Stimulated activated CD8-positive, alpha-beta memory T cell treated with anti-CD3 and anti-CD28 coated beads, Interleukin-2, amount 100 ng/mL, for 1 hour (primary cell): ENCODE data around the gene LACRT.
"Not testable (repeated sequence)": the region's sequence is repeated elsewhere in the genome, so short reads cannot be mapped to it uniquely, and the experiment has no call there.

Experiments
- DNase-seq, 2 donors: peaks; one replicate each; pipeline ENCODE4 v3.0.0-alpha.2; 2020; ENCODE audit warnings: low read depth in 2 of 2

The LACRT gene

DNA sequence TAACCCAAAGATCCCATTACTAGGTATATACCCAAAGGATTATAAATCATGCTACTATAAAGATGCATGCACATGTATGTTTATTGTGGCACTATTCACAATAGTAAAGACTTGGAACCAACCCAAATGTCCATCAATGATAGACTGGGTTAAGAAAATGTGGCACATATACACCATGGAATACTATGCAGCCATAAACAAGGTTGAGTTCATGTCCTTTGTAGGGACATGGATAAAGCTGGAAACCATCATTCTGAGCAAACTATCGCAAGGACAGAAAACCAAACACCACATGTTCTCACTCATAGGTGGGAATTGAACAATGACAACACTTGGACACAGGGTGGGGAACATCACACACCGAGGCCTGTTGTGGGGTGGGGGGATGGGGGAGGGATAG is 4.4 kb upstream of the LACRT start:
- not testable (repeated sequence) for DNase-seq

DNA sequence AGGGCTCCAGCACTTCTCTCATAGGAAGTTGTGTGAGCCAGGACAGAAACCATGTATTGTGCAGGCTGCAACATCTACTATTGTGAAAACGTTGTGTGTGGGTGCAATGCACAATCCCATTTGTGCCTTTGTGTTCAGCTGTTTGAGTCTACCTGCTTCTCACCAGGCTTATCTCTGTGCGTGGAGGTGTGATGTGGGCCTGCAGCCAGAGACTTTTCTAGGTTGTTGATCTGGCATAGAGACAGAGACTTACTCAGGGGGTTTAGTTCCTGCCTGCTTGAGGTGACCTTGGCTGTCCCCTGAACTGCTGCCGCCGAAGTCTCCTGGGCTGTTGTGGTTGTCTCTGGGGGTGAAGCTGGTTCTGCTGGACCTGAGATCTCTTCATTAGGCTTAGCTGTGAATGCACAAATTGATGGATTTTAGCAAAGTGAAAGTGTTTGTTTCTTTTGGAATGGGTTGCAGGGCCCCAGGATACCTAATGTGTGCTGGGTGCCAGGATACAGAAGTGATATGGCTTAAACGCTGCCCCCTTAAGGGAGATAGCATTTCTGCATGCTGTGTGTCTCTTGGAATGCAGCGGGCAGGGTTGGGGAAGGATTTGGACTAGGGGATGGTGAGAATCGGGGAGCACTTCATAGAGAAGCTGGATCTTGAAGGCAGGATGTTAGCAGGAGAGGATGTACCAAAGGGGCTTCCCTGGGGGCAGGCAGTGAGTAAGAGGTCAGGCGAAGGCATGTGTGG is 2.5 kb downstream of the LACRT start:
- no peak for DNase-seq

DNA sequence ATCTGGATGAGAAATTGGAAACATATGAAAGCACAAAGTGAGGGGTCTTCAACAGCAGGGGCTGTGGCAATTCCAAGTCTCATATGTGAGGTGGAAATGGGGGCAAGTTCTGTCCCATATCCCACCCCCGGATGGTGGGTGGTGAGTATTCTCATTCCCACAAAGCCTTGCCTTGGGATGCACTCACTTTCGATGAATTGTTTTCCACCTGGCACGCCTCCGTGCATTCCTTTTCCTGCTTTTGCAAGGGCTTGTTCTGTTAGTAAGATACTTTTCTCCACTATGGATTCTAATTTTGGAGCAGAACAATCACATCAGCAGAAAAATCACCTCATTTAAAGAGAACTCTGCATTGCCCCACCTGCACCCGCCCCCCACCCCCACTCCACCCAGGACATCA is 3.1 kb downstream of the LACRT start:
- no peak for DNase-seq

DNA sequence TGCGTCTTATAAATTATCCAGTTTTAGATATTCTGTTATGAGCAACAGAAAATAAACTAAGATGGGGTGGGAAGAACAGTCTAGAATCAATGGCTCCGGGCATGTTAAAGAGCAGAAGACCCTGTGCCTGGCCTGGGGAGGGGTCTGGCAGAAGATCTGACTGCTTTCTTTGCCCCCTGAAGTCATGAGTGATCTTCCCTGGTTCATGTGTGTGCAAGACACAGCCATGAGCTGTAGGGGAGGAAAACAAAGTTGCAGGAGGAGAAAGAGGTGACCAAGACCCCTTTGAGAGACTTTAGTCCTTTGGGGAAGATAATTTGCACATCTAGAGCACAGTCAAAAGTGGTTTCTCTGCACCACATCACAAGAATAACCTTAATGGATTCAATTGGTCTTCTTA is 4.8 kb downstream of the LACRT start:
- DNase-seq = no peak

DNA sequence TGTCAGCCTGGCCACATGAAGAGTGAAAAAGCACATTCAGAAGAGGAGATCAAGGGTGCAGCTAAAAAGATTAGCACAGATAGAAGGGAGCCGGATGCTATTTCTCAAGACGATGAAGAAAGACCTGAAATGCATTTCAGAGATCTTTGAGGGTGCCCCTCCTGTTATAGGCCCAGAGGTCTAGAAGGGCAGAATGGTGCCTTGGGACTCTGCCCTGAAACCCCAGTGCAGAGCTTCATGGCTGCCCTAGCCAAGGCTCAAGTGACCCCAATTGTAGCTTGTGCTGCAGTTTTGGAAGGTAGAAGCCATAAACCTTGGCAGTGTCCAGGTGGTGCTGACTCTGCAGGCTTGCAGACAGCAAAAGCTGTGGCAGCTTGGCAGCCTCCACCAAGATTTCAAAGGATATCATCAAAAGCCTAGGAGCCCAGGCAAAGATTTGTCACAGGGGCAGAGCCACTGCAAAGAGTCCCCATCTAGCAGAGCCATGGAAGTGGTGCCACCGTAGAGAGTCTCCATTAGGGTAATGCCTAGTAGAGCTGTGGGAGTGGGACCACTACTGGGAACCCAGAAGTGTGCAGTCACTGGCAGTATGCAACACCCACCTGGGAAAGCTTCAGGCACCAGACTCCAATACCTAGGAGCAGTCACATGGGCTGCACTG is 6.4 kb downstream of the LACRT start:
- no peak for DNase-seq

DNA sequence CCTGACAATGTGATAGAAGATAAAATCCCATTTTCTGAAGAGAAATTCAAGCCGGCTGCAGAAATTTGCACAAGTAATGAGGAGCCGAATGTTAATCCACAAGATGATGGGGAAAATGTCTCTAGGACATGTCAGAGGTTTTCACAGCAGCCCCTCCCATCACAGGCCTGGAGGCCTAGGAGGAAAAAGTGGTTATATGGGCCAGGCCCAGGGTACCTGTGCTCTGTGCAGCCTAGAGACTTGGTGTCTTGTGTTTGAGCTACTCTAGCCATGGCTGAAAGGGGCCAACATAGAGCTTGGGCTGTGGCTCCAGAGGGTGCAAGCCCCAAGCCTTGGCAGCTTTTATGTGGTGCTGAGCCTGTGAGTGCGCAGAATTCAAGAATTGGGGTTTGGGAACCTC is 7.4 kb downstream of the LACRT start:
- no peak for DNase-seq

DNA sequence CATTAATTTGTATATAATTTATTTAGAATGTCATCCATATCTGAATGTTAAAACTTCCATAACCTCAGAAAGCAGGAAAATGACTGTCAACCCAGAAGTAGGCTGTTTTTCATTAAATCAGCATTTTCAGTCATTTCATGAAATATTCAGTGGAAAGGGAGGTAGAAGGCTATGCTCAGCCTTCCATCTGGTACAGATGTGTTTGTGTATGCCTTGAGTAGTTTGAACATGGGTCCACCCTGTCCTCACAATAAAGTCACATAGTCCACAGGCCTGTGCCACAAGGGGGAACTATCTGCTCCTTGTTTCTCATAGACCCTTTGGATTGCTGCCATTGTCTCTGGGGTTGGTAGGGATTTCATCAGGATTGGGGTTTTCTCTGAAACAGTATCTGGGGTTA is 9.1 kb downstream of the LACRT start:
- no peak for DNase-seq

DNA sequence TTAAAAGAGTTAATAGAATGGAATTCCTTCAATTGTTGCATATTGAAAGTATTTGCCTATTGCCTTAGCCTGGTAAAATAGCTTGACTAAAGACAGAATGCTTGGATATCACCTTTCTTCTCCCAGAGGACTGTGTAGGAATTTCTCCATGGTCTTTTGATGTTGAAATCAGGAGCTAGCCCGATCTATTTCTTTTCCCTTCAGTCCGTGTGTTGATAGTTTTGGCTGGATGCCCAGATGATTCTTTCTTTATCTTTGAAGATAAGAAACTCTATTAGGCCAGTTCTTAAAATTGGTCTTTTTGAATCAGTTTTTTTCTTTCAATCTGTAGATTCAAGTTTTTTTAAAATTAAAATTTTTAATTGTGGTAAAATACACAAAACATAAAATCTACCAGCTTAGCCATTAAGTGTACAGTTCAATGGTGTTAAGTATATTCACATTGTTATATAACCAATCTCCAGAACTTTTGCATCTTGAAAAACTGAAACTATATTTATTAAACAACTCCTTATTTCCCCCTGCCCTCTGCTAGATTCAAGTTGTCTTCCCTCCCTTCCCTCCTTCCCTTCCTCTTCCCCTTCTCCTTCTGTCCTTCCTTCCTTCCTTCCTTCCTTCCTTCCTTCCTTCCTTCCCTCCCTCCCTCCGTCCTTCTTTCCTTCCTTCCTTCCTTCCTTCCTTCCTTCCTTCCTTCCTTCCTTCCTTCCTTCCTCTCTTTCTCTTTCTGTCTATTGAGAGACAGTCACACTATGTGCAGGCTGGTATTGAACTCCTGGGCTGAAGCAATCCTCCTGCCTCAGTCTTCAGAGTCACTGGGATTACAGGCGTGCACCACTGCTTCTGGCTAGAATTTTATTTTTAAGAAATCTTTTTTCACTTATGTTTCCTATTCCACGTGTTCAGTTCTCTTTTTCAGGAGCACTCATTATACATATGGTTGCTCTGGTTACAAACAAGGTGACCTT is 10.1 kb downstream of the LACRT start:
- DNase-seq = no peak

DNA sequence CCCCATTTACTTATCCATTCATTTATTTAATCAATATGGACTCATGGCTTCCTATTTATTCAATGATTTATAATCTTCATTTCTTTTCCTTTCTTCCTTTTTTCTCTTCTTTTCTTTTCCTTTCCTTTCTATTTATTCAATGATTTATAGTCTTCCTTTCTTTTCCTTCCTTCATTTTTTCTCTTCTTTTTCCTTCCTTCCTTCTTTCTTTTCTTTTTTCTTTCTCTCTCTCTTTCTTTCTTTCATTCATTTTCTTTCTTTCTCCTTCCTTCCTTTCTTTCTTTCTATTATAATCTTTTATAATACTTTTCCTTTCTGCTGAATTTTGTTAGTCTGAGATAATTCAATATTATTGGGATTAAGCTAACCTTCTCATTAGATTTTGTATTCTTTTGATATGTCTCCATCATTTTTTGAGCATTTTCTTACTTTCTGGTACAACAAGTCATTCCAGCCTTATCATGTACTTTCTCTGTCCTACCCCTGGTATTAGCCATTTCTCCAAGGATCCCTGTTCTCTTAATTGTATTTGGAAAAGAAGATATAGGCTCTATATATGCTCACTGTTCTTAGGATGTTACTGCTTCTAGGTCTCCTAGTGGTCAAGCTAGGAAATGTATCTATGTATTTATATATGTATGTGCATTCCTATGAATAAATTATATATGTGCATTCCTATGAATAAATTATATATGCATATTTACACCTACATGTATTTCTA is 12.1 kb downstream of the LACRT start:
- no peak for DNase-seq

DNA sequence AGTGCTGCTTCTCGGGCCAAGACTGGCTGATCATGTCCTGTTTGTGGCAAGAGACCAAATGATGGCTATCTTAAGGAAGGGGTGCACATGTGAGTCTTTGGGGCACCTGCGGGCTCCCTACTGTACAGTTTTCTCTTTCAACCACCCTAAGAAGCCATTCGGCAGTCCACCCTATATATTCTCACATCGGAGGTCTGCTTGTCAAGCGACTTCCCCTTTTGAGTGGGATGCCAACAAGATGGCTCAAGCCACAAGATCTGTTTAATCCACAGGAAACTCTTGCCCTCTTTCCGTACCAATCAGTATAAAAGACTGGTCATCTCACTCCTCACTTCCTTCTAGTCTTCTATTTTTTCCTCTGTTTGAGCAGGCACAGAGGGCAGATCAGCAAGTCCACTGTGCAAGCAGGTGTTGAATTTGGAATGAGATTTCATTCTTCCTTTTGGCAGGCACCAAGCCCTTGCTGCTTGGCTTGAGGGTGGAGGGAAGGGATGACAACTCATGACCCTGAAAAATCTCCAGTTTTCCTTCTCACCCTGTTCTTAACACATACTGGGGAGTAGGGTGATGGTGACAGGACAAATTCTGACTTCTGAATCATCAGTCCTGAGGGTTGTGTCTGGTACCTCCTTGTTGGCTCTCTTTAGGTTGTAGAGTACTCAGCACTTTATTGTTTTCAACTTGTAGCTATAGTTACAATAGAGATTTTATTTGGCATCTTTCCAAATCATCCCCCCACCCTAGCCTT is 17.6 kb downstream of the LACRT start:
- no peak for DNase-seq

DNA sequence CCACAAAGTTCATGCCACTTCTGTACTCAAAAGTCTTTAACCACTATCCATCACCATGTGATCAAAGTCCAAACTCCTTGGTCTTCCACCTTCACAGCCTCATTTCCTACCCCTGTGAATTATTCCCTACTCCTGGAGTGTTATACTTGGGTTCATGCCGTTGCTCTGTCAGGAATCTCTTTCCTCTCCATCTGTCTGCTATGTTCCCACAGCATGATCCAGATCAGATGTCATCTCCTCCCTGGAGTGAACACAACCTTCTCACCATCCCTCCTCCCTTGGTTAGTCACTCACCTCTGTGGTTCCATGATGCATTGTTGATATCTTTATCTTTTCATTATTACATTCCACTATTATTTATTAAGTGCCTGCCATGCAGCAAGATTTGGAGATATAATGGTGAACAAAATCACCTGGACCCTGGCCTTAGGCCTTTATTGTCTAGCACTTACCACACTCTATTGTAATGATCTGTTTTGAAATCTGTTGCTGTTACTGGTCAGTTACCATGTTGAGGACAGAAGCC is 22.4 kb downstream of the LACRT start:
- no peak for DNase-seq

DNA sequence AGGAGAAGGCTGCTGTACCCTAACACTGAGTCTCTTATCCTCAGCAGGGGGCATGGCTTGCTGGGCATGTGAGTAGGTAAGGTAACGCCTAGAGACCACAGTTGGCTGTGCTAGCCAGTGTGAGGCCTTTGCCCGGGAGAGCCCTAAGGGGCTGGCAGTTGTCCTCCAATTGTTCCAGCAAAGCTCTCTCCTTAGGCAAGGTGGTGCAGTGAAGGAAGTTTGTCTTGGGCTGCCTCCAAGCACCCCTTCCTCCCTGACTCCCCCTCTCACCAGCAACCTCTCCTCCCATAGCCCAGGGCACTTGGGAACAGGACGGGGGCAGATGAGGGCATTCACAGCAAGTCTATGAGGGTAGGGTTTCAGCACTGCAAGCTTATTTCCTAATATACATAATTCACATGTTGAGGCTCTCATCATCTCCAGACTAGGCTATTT is 23.0 kb downstream of the LACRT start:
- no peak for DNase-seq

DNA sequence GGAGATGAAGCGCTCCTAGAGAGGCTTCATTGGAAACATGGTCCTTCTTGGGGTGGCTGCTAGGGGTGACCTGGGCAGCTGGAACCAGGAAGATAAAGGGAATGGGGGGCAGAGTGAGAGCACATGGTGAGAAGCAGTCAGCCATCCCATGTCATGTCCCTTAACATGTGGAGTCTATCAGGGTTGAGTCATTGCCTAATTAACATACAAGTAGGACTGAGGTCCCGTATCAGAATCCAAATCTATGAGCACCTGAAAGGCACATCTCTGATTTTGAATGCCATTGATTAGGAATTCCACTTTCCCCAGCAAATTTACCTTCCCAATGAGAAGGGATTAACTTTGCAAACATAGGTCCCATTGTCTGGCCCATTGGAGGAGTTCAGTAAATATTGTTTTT is 25.9 kb downstream of the LACRT start:
- DNase-seq = no peak

DNA sequence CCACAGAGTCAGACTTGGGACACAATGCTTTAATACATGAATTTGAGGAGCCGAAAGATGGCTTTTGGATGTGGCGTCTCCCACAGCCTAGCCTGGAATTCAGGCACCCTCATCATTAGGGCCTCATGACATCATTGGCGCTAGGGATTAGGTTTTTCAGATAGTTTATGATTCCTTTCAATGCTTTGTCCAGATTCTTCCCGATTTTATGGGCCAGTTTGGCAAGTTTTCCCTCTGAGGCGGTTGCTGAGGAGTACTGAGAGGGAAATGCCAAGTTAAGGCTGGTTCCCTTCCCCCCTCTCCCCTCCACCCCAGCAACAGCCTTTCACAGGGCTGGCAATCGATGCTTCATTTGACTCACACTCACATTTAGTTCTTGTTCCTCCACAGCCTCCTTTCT is 26.5 kb downstream of the LACRT start:
- no peak for DNase-seq

DNA sequence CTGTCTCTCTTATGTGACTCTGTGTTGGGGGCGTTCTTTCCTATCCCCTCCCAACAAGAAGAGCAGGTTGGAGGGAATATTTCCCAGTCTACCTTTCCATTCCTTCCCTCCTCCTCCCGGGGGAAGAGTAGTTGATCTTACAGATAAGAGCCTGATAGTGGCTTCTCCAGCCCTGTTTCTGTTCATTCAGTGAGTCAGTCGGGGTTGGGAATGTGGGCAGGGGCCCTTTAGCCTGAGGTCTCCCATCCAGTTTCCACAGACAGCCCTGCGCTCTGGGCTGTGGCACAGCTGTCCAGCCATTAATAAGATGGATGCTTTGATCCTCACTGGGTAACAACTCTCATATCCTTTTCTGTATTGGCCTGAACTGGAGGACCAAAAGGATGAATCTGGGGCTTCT is 28.1 kb downstream of the LACRT start:
- DNase-seq = no peak

DNA sequence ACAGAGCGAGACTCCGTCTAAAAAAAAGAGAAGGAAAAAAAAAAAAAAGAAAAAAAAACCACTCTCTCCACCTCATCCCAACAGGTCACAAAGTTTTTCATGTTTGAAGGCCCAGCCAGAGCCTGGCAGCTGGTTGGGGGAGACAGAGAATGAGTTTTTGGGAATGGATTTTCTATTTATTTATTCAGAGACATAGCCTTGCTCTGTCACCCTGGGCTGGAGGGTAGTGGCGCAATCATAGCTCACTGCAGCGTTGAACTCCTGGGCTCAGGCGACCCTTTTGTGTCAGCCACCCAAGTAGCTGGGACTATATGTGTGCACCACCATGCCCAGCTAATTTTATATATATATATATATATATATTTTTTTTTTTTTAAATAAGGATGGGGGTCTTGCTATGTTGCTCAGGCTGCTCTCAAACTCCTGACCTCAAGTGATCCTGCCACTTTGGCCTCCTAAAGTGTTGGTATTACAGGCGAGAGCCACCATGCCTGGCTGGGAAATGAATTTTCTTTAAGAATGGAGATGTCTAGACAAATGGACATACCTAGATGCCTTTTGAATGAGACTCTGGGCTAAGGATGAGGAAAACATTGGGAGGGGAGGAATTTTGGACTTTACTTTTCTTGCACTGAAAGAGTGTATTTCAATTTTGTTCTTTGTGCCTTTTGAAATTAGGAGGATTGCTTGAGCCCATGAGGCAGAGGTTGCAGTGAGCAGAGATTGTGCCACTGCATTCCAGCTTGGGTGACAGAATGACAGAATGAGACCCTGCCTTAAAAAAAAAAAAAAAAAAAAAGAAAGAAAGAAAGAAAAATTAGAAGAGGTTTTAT is 29.3 kb downstream of the LACRT start:
- no peak for DNase-seq

DNA sequence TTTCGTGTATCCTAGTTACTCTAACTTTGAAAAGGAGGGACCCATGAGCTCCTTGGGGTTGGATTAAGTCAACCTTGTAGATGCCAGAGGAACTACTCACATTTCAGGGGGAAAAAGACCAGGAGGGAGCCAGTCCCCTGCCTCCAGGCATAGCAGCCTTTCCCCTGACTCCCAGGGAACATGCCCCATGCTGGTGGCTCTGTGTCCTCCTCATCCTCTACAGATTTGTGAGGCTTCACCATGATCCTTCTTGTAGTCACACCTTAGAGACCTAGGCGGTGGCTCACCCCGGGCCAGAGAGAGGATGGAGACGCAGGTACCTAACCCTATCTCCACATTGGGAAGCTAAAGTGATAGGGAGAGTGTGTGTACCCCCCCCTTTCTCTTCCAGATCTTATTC is 30.3 kb downstream of the LACRT start:
- no peak for DNase-seq

DNA sequence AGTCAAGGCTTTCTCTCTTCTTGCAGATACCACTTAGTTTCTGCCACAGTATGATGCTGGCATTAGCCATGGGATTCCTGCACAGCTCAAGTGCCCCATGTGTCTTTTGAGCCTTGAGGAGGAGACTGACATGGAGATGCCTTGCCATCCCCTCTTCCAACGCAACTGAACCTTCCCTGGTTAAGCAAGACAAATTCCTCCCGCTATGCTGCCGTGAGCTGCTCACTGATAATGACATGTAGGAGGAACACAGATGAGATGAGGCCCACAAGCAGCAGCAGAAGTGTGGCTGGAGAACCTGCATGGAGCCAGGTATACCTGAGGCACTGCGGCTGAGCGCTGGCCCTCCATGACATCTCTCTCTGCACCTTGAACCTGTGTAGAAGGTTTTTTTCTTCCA is 30.8 kb downstream of the LACRT start:
- DNase-seq = no peak

DNA sequence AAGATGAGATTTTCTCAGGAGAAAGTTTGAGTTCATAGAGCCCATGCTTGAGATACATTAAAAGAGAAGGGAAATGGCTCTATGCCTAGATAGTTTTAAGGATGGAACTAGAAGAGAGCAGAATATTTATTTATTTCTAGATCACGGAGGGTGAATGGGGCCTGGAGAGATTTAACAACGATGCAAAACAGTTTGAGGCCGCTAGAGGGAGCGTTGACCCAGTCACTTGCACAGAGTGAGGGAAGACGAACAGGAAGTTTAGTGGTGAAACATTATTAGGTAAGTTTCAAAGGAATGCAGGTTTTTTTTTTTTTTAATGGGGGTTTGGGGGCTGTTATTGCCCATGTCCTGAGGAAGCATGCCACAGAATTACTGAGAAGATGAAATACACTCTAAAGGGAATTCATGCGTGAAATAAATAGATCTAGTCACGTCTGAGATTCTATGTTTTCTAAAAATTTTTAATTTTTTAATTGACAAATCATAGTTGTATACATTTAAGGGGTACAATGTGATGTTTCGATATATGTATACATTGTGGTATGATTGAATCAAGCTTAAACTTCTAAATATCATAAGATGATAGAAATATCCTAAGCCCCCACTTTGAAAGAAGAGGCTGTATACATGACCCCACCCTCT is 31.4 kb downstream of the LACRT start:
- peak; percentile 38 to 43 for DNase-seq
